ENCODE results near the gene GFRA4.
A peak's percentile ranks its signal among the peaks of the same experiment; 100 is the strongest.

Gene GFRA4

DNA sequence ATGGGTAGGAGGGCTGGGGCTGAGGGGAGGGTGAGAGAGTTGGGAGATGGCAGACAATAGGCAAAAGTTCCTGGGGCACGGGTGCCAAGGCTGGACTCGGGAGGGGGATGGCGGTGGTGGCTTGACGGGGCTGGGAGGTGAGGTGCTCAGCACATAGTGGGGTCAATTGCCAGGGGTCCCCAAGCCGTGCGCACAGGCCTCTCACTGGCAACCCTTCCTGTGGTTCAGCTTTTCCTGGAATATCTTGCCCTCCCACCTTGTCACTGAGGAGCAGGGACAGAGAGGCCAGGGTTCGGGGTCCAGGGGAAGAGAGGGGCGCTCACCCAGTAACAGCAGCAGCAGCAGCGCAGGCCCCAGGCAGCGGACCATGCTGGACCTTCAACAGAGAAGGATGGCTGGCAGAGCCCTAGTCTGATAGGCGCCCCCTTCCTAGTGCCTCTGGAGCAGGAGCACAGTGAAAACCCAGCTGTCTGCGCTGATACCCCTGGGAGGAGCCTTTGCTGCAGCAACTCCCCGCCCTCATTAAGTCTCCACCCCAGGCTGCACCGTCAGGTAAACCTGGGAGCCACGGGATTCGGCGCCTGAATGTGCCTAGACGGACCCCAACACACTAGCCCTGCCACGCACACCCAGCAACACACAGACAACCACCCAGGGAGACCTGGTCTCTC lies at the start of gene GFRA4:
Gene GFRA4, minus strand, starts transcription at position 369 of the 671 bp plus-strand sequence. Its CDS starts 0 bp downstream, at position 369.
- CTCF ChIA-PET: interaction anchor here (1.0 kb wide), 1 partner anchor 14 kb away, joined by 4 read pairs; no protein-coding TSS in a partner anchor
- peaks cover 98% of the 10 kb centered on the region for H3K27me3 Mint-ChIP-seq
- peaks cover 42% of the 10 kb centered on the region for H3K4me1 Mint-ChIP-seq
- no peak within 1 kb of the TSS for H3K27ac Mint-ChIP-seq
- no peak for DNase-seq
- no peak within 1 kb of the TSS for H3K4me3 Mint-ChIP-seq
- no peaks in the 10 kb centered on the region for H3K36me3 Mint-ChIP-seq
- no peaks in the 10 kb centered on the region for H3K9me3 Mint-ChIP-seq

DNA sequence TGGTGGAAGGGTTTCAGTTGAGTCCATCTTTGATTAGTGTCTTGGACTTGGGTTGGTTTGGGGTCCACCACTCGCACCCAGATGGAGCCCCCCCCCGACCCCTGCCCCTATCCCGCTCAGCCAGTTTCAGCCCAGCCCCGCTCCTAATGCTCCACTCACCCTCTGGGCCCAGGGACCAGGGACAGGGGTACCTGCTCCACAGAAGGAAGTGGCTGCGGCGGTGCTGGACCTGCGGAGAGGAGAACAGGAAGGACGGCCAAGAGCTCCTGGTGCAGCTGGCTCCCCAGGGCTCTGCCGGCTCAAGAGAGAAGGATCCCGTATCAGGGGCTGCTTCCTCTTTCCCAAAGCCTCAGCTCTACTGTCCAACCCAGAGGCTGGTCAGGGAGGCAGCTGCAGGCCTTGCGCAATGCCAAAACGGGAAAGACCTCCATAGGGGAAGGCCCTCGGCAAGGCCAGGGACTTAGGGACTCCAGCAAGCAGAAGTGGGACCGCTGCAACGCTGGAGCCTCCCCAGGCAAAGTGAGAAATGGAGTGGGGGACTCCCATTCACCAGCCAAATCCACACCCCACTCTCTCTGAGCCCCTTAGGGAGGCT lies 49.2 kb upstream of the GFRA4 start, which contains the start of gene SIGLEC1:
Gene SIGLEC1, minus strand, starts transcription at position 322 of the 595 bp plus-strand sequence. CDS start 5,472 bp downstream, outside the sequence.
- Mint-ChIP-seq H3K27ac (no peak within 1 kb of the TSS), H3K9me3 (no peaks in the 10 kb centered on the region), H3K4me3 (no peak within 1 kb of the TSS), H3K27me3 (peaks cover 32% of the 10 kb centered on the region), H3K4me1 (no peaks in the 10 kb centered on the region), H3K36me3 (no peaks in the 10 kb centered on the region)
- DNase-seq: no peak
- CTCF ChIA-PET: interaction anchor here (0.5 to 1.4 kb wide), 2 partner anchors 36 to 149 kb away, joined by 3 to 4 read pairs; no protein-coding TSS in a partner anchor

DNA sequence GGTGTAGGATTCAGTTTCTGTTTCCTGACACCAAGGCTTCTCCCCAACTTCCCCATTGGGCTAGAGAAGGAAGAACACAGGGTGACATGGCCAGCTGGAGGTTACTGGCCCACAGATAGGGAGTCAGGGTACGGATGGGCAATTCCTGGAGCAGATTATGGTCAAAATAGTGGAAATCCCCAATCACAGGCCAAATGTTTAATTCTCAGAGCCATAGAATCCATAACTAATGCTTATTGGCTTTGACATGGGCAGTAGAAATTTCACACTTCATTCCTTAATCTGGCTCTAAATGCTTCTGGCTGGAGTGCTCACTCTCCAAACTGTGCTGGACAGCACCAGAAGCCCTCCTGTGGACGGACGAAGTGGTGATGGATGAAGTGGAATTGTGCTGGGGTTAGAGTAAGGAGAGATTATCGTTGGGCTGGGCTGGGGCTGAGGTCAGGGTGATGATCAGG lies 48.3 kb upstream of the GFRA4 start:
- DNase-seq: no peak
- Mint-ChIP-seq H3K4me3 (no peak overlapping the region), H3K27ac (no peak overlapping the region), H3K36me3 (no peaks in the 10 kb centered on the region), H3K4me1 (no peaks in the 10 kb centered on the region), H3K27me3 (peaks cover 28% of the 10 kb centered on the region), H3K9me3 (no peaks in the 10 kb centered on the region)
- CTCF ChIA-PET: interaction anchor here (0.6 to 2.6 kb wide), 33 partner anchors 8 to 1070 kb away, joined by 3 to 39 read pairs (median 4); partner anchors contain the start of gene HSPA12B

DNA sequence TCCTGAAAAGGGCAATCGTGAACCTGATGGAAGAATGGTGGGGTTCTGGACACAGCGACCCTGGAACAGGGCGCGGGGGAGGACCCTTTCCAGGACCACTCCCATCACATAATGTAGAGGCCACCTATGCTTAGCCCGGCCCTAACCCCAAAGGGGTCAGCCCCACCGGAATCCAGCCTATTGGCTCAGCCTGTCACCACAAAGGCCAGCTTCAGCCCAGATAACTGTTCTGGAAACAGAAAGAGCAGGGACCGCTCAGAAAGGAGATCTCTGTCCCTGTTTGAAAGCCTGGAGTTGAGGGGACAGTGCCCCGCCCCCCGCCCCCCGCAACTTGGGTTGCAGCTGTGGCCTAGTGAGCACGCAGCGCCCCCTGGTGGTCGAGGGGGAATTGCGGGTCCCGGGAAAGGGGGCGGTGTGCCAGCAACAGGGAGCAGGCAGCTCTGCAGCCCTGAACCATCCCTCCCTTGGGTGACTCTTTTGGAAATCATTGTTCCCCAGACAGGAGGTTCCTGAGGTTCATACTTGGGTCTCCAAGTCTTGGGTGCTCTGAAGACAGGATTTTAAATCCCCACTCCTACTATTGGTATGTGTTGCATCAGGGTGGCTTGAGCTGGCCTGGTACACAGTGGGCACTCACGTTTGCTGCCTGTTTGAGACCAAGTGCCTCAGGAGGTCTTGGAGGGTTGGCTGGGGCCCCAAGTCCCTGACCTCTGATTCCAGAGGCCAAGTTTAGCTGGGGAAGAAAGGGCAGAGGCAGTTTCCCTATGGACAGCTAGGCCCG lies 47.7 kb upstream of the GFRA4 start:
- no peaks in the 10 kb centered on the region for H3K36me3 Mint-ChIP-seq
- no peak overlapping the region for H3K27ac Mint-ChIP-seq
- CTCF ChIA-PET: interaction anchor here (0.6 to 2.6 kb wide), 38 partner anchors 8 to 1070 kb away, joined by 3 to 39 read pairs (median 4); partner anchors contain the start of gene HSPA12B
- DNase-seq: peak; percentile 81
- peaks cover 23% of the 10 kb centered on the region for H3K27me3 Mint-ChIP-seq
- no peaks in the 10 kb centered on the region for H3K9me3 Mint-ChIP-seq
- no peak overlapping the region for H3K4me3 Mint-ChIP-seq
- H3K4me1 Mint-ChIP-seq: no peaks in the 10 kb centered on the region

- Mint-ChIP-seq H3K27ac (no peak overlapping the region), H3K4me1 (no peaks in the 10 kb centered on the region), H3K36me3 (no peaks in the 10 kb centered on the region), H3K4me3 (no peak overlapping the region), H3K27me3 (peaks cover 23% of the 10 kb centered on the region), H3K9me3 (no peaks in the 10 kb centered on the region)
- no peak for DNase-seq
- CTCF ChIA-PET: interaction anchor here (0.6 to 2.6 kb wide), 22 partner anchors 8 to 490 kb away, joined by 3 to 39 read pairs (median 6); no protein-coding TSS in a partner anchor
These were observed 46.8 kb upstream of the GFRA4 start for GRCh38 chr20:3710011-3710466.

DNA sequence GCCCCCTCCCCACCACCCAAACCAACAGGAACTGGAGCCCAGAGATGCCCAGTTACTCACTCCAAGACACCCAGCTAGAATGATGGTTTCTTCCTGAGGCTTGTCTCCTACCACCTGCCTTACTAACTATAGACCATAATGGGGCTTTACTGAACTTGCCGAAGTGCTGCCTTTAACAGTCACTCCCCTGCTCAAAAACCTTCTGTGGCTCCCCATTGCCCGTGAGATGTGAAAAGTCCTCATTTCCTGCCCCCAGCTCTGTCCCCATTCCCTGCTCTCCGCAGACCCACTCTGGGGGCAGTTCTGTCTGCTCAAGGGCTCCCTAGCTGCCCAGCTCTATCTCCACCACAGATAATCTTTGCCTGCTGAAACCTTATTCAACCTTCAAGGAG lies 44.3 kb upstream of the GFRA4 start:
- H3K27ac Mint-ChIP-seq: no peak overlapping the region
- H3K4me3 Mint-ChIP-seq: no peak overlapping the region
- CTCF ChIA-PET: interaction anchor here (0.7 to 1.9 kb wide), 9 partner anchors 9 to 144 kb away, joined by 3 to 7 read pairs (median 3); no protein-coding TSS in a partner anchor
- H3K36me3 Mint-ChIP-seq: no peaks in the 10 kb centered on the region
- H3K9me3 Mint-ChIP-seq: no peaks in the 10 kb centered on the region
- no peaks in the 10 kb centered on the region for H3K4me1 Mint-ChIP-seq
- no peak for DNase-seq
- H3K27me3 Mint-ChIP-seq: peaks cover 35% of the 10 kb centered on the region

- CTCF ChIA-PET: interaction anchor here (0.7 to 1.9 kb wide), 6 partner anchors 9 to 144 kb away, joined by 3 to 7 read pairs (median 3); no protein-coding TSS in a partner anchor
- no peaks in the 10 kb centered on the region for H3K9me3 Mint-ChIP-seq
- H3K27me3 Mint-ChIP-seq: peaks cover 32% of the 10 kb centered on the region
- no peaks in the 10 kb centered on the region for H3K36me3 Mint-ChIP-seq
- H3K4me3 Mint-ChIP-seq: no peak overlapping the region
- H3K4me1 Mint-ChIP-seq: no peaks in the 10 kb centered on the region
- H3K27ac Mint-ChIP-seq: no peak overlapping the region
- no peak for DNase-seq
These were observed 43.7 kb upstream of the GFRA4 start for GRCh38 chr20:3706774-3707507.

GRCh38 chr20:3705970-3706739 lies 43.0 kb upstream of the GFRA4 start:
- H3K27me3 Mint-ChIP-seq: peaks cover 31% of the 10 kb centered on the region
- no peaks in the 10 kb centered on the region for H3K4me1 Mint-ChIP-seq
- CTCF ChIA-PET: interaction anchor here (1.5 to 1.7 kb wide), 2 partner anchors 10 to 143 kb away, joined by 3 to 6 read pairs; no protein-coding TSS in a partner anchor
- no peak overlapping the region for H3K4me3 Mint-ChIP-seq
- DNase-seq: no peak
- no peaks in the 10 kb centered on the region for H3K36me3 Mint-ChIP-seq
- no peaks in the 10 kb centered on the region for H3K9me3 Mint-ChIP-seq
- H3K27ac Mint-ChIP-seq: no peak overlapping the region

- Mint-ChIP-seq H3K27ac (no peak overlapping the region), H3K9me3 (no peaks in the 10 kb centered on the region), H3K27me3 (peaks cover 31% of the 10 kb centered on the region), H3K4me1 (no peaks in the 10 kb centered on the region), H3K36me3 (no peaks in the 10 kb centered on the region), H3K4me3 (no peak overlapping the region)
- CTCF ChIA-PET: no interaction called here
- DNase-seq: no peak
These were observed 42.3 kb upstream of the GFRA4 start for GRCh38 chr20:3705491-3705969.

DNA sequence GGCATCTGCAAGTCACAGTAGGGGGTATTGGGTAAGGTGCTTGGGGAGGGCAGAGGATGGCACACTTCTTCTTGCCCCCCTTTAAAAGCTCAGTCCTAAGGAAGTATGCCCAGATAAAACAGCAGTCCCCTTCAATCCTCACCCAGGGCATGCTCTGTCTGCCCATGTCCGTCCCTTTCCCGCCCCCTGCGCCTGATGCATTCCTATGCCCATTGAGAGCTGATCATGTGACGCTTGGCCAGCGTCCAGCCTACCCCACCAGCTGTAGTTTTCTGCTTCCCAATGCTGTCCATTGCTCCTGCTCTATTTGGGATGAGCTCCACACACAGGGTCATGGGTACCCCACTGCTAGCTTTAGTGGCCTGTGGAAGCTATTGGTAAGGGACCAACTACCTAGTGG lies 40.9 kb upstream of the GFRA4 start:
- H3K27me3 Mint-ChIP-seq: peaks cover 31% of the 10 kb centered on the region
- H3K27ac Mint-ChIP-seq: no peak overlapping the region
- no peaks in the 10 kb centered on the region for H3K4me1 Mint-ChIP-seq
- CTCF ChIA-PET: interaction anchor here (0.9 to 1.4 kb wide), 2 partner anchors 12 to 28 kb away, joined by 5 read pairs; no protein-coding TSS in a partner anchor
- H3K36me3 Mint-ChIP-seq: no peaks in the 10 kb centered on the region
- DNase-seq: no peak
- H3K4me3 Mint-ChIP-seq: no peak overlapping the region
- H3K9me3 Mint-ChIP-seq: no peaks in the 10 kb centered on the region

DNA sequence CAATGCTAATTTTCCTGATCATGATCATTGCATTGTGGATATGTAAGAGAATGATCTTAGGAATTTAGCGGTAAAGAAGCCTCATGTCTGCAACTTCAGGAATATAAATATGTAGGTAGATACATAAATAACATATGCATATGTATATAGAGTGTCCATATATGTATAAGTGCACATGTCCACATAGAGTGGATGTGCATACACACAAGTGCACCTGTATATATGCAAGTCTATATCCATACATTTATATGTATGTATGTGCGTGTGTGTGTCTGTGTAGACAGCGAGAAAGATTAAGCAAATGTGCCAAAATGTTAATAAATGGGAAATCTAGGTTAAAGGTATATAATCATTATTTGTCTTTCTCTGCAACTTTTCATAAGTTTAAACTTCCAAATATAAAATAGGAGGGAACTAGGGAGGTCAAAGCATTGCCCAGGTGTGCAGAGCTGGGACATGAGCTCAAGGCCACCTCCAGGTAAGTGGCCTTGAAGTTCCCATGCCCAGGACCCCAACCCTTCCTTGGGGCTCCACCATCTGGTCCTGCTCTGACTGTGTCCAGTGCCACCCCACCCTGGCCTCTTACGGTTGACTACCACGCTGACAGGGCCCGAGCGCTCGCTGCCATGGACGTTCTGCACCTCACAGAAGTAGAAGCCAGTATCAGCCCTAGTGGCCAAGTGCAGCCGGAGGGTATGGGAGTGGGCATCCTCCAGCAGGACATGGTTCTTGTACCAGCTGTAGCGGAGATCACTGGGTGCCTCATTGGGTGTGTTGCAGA lies 39.6 kb upstream of the GFRA4 start:
- no peak for DNase-seq
- CTCF ChIA-PET: interaction anchor here (1.0 kb wide), 1 partner anchor 8 kb away, joined by 5 read pairs; no protein-coding TSS in a partner anchor

More for the DNA sequence above, 39.6 kb upstream of the GFRA4 start:
- no peaks in the 10 kb centered on the region for H3K36me3 Mint-ChIP-seq
- no peak overlapping the region for H3K27ac Mint-ChIP-seq
- H3K27me3 Mint-ChIP-seq: peaks cover 28% of the 10 kb centered on the region
- H3K9me3 Mint-ChIP-seq: no peaks in the 10 kb centered on the region
- H3K4me3 Mint-ChIP-seq: no peak overlapping the region
- no peaks in the 10 kb centered on the region for H3K4me1 Mint-ChIP-seq

Data from activated naive CD4-positive, alpha-beta T cell treated with anti-CD3 and anti-CD28 coated beads, Interleukin-2, amount 10 ng/mL, durations not matched to agents 7 days and 5 days (primary cell).